Stimulated activated CD4-positive, alpha-beta T cell treated with anti-CD3 and anti-CD28 coated beads, TNF-alpha, amount 100 ng/mL, for 24 hours (primary cell): ENCODE data around the gene COG8.
"Not testable (repeated sequence)": the region's sequence is repeated elsewhere in the genome, so short reads cannot be mapped to it uniquely, and the experiment has no call there.

Experiments
- DNase-seq, 3 experiments: peaks; one replicate each; pipeline ENCODE4 v3.0.0-alpha.2; 2020; ENCODE audit warnings: low read depth in 3 of 3

The COG8 gene

DNA sequence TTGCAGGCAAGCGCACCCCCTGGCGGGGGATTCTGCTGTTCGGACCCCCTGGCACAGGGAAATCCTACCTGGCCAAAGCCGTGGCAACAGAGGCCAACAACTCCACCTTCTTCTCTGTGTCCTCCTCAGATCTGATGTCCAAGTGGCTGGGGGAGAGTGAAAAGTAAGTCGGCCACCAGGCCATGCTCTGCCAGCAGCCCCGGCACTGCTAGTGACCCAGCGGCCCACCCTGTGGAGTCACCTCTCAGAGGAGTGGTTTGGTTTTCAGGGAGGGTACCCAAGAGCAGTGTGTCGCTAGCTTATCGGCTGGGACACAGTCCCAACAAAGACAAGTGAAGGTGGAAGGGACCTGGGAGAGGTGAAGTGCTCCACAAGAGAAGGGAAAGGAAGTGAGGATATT, 20.0 kb downstream of the COG8 start:
- no peak for DNase-seq

DNA sequence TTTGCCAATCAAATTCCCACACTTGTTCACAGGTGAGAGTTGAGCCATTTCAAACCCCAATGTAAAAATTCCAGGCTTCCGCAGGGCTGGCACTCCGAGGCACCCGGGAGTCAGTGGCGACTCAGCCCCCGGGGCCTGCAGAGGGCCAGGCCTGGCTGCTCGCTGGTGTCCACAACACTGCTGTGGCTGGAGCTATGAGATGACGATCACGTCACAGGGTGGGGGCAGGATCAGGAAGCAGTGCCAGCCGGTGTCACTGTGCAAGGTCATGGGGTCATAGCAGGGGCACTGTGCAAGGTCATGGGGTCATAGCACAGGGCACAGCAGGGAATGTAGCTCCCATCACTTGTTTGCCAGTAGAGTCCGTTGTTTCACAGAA, 20.5 kb downstream of the COG8 start:
- no peak for DNase-seq

DNA sequence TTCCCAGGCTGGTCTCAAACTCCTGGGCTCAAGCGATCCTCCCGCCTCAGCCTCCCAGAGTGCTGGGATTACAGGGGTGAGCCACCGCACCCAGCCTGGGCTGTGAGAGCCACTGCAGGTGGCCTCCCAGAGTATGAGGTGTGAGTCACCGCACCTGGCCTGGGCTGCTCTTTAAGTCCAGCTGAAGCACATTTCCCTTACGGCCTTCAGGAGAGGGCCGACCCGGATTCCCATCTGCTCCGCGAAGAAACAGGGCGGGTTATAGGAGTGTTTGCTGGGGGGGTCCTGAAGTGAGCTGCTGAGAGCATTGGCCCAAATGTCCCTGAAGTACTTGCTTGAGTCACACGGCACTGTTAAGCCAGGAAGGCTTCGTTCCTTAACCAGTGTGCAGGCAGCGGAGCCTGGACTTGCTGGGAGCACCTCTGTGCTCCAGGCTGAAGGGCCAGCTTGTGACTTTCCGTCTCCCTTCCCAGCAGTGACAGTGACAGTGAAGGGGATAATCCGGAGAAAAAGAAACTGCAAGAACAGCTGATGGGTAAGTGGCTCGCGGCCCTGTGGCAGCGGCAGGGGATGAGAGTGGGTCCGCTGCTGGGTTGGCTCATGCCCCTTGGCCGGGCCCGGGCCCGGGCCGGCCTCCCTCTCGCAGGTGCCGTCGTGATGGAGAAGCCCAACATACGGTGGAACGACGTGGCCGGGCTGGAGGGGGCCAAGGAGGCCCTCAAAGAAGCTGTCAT, 21.0 kb downstream of the COG8 start:
- no peak for DNase-seq

DNA sequence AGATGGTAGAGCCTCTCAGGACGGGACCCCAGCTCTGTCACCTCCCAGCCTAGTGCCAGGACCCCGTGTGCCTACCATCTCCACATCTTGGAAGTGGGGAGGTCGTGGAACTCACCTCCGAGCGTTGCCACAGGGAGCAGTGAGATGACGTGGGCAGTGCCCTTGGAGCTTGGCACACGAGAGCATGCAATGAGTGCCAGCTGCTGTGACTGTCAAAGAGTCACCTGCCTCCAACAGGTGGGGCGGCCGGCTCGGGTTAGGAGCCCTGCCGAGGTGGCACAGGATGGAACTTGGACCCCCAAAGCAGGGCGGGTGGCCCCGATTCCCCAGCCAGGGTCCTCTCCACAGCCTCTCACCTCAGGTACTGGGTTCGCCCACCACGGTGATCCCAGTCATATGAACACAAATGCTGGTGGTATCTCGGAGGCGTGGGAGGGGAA, 22.7 kb downstream of the COG8 start:
- DNase-seq, result no peak

DNA sequence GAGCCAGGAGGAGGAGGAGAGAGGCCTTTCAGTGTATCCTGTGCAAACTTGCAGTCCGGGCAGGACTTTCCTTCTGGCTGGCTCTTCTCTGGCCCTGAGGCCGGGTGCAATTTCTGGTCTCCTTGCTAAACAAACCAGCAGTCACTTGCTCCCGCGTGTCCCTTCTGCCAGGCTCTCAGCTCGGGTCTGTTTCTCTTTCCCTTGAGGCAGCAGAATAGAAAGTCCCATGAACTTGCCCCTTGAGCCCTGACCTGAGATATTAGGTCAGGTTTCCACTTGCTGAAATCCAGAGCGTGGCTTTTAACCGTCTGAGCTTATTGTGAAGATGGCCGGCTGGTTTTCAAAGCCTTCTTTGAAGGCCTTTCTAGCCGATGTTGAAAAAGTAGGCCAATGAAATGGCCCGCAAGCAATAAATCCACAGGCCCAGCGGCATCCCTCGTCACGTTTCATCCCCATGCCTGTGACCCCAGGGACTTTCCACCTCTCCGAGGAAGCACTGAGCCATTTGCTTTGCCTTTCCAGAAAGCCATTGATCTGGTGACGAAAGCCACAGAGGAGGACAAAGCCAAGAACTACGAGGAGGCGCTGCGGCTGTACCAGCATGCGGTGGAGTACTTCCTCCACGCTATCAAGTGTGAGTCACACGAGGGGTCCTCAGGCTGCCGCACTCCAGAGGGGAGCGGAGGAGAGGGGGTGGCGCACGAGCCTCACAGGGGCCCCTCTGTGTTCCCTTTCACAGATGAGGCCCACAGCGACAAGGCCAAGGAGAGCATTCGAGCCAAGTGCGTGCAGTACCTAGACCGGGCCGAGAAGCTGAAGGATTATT, 23.7 kb downstream of the COG8 start:
- DNase-seq, result no peak

DNA sequence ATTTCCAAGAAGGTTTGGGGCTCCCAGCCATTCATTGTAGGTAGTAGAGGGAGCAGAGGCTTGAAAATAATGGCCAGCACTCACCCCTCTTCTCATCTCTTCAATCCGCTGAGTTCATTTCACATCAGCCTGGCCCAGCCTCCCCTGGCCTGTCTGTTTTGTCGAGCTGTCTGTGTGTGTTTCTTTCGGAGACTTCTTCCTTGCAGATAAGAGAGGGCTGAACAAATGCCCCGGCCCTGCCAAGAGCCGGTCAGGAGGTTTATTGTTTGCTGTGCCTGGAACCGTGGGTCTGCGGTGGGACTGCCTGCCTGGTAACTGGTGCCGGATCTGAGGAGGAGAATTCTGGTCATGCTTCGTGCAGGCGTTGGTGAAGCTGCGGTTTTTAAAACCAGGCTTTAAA, 24.8 kb downstream of the COG8 start:
- no peak for DNase-seq

DNA sequence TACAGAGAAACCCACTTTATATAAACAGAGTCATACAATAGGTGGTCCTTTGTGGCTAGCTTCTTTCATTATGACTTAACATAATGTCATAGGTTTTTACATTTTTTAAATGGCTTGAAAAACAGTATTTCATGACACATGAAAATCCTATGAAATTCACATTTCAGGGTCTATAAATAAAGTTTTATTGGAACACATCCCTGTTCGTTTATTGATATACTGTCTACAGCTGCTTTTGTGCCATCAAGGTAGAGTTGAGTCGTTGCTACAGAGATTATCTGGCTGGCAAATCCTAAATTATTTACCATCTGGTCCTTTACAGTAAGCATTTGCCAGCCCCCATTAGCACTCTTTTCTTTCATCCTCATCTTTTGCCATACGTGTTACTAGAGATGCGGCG, 25.9 kb downstream of the COG8 start:
- DNase-seq, result no peak

DNA sequence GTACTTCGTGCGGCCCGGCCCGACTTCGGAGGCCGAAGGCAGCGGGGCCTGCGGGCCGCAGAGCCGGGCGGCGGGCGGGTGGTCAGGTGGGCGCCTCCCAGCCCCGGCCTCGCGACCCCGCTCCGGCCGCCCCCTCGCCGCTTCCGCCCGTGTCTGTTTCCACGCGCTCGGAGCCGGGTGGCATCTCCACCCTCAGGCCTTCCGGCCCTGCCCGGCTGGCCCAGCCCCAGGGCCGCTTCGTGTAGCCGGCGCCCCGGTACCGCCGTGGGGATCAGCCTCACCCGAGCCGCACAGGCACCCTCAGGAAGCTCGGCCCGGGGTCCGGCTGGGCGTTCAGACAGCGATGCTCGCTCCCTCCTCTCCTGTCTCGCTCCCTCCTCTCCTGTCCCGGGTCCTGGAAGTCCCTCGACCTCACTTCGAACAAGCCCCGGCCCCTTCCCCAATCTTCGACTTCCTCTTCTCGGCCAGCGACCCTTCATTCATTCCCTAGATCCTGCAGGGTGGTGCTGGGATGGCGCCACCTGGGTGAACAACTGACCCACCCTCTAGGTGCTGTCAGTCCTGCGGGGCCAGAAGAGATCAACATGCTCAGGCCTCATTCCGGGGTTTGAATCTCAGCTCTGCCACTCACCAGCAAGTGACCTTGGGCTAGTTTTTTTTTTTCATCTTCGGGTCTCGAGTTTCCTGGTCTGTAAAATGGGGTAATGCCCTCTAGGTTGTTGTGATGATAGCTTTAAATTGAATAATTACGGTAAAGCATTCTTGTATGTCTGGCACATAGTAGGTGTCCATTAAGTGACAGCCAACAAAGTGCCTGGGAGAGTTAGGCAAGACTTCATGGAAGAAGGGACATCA, 27.6 kb downstream of the COG8 start:
- DNase-seq, result peak in 1 of 3 experiments; percentile 42

DNA sequence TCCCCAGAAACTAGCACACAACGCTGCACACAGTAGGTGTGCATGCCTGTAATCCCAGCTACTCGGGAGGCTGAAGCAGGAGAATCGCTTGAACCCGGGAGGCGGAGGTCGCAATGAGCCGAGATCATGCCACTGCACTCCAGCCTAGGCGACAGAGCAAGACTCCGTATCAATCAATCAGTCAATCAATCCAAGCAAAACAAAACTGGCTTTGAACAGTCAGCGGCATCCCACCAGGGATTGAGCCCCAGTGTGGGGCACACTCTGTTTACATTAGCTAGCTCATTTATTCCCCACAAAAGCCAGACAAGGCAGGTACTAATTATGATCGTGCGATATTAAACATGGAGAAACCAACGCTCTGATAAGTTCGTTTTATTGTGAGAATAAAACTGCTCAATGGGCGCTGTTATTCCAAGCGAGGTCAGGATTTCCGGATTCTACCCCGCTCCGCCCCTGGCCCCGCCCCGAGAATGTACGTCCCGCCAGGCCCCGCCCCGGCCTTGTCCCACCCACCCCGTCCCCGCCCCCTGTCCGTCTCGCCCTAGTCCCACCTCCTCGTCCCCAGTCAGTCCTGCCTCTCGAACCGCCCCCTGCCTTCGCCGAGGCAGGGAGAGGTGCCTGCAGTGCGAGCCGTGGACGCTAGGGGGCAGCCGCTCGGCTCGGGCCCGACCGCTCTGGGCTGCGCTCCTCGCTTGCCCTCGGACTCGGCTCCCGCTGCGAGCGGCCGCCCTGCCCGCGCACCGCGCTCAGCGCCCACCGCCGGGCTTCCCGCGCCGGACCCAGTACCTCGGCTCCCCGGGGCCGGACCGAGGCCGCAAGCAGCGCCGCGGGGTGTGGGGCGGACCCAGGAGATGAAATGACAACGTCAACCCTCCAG, 28.5 kb downstream of the COG8 start, which contains the start of gene VPS4A:
Gene VPS4A, plus strand, starts transcription at position 698 of the 880 bp plus-strand sequence. Its CDS starts 162 bp downstream, at position 860.
- peak; percentile 94 to 96 (median 96) for DNase-seq

DNA sequence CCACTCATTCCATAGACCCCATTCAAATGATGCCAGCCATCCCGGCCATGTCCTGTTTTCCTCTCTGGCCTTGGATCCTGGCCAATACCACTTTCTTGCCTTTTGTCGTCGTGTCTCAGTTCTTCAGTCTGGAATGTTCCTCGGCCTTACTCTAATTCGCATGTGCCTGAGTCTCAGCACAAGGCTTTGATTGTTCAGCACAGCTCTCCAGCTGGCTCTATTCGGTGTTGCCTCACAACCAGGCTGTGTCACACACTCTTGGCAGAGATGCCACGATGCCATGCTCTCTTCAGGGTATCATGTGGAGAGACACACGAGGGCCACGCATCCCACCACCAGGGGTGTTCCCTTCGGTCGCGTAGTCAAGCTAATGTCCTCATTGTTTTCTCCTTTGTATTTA, 30.0 kb downstream of the COG8 start:
- no peak for DNase-seq

DNA sequence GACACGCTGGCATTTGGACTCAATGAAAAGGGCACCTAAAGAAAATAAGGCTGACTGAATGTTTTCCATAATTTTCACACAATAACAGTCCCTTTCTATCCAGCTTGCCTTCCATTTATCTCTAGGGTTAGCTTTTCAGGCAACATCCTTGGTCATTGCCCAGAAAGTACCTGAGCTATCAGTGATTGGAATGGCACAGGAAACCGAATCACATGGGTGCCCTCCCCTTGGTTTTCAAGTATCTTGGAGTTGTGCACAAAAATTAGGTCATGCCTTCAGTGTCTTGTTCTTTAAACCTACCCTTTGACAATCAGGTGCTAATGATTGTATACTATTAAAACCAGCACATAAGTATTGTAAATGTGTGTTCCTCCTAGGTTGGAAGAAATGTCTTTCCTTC, 31.5 kb downstream of the COG8 start:
- no peak for DNase-seq

DNA sequence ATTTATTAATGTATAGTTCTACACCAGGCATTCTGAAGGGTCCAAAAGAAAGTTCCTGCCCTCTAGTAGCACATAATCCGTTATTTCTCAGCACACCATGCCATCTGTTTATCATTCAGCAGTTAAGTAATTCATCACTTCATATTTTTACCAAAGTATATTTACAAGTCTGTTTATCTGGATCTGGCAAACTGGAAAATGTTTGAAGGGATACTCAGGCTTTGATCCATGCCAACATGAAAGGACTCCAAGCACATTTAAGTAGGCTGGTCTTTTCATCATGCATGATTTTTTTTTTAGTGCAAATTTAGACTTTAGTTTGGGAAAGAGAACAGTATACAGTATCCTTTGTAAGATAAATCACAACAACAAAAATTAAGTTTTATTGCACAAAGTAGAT, 32.3 kb downstream of the COG8 start:
- no peak for DNase-seq

DNA sequence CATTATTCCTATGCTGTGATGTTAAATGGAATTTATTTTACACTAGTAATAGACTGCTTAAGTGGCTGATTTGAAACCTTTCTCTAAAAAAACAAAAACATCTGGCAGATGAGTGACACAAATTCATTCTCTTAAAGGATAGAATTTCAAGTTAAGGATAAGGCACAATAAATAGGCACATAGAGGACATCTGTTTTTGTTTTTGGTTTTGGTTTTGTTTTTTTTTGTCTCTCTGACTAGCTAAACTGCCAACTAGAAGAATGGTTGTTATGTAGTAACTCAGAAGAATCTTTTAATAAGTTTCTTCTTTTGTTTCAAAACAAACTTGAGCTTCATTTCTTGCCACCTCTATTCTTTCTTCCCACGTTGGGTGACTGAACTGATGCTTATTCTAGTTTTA, 33.3 kb downstream of the COG8 start:
- no peak for DNase-seq

DNA sequence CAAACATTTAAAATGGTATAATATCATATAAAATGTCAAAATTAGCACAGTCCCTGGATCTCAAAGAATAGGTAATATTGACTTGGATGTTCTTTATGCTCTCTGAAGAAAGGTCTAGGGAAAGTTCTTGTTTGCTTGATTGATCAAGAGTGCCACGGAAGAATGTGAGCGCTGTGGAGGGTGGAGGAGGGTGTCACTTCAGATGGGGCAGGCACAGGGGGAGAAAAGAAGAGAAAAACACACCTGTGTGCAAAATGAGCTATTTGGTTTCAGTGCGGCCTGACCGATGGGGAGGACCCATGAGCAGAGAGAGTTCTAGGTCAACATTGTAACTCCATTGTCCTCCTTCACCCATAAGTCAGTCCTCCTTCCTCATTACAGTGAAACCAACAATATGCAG, 37.1 kb downstream of the COG8 start:
- no peak for DNase-seq

DNA sequence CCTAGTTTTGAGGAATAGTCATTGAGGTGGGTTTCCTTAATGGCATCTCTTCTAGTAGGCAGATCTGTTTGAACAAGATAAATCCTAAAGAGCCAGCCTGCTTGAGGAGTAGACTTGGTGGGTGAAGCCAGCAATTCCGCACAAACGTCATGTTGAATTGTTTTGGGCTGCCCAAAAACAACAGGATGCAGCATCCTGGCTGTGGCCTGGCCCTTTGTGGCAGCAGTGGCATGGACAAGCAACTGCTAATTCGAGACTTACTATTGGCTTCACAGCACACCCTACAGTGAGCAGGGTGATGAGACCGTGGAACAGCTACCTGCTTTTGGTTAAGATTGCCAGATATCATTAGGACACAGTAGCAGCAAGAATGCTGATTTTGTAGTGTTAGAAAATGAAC, 37.5 kb downstream of the COG8 start:
- no peak for DNase-seq

DNA sequence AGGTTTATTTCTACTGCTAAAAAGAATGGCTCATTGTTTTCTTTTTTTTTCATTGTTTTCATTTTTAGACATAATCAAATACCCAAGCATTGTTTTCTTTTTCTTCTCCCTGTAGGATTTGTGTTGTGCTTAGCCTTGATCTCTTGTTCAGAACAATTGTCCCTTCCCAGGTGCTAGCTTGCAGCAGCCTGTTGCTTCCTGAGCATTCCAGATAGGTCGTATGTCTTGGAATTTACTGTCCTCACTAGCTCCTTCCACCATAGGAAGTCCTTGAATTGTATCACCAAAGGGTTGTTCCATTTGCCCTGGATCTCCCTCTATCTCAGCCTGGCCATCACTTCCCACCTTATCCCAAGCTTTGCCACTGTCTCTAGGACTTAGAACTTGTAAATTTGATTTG, 38.2 kb downstream of the COG8 start:
- no peak for DNase-seq

DNA sequence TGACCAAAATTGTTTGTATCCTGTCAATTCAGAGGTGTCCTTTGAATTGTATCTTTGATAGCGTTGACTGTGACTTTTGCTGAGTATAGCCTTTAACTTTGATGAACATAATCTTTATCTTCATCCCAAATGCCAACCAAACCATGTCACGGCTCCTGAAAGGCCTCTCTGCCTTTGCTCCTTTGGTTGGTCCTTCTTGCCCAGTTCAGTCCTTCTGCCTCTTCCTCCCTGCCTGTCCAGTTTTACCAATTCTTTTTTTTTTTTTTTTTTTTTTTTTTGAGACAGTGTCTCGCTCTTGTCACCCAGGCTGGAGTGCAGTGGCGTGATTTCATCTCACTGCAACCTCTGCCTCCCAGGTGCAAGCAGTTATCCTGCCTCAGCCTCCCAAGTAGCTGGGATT, 41.1 kb downstream of the COG8 start:
- no peak for DNase-seq

DNA sequence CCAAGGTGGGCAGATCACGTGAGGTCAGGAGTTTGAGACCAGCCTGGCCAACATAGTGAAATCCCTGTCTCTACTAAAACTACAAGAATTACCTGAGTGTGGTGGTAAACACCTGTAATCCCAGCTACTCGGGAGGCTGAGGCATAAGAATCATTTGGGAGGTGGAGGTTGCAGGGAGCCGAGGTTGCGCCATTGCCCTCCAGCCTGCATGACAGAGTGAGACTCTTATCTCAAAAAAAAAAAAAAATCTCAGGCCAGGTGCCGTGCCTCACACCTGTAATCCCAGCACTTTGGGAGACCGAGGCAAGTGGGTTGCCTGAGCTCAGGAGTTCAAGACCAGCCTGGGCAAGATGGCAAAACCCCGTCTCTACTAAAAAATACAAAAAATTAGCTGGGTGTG, 42.6 kb downstream of the COG8 start:
- not testable (repeated sequence) for DNase-seq

DNA sequence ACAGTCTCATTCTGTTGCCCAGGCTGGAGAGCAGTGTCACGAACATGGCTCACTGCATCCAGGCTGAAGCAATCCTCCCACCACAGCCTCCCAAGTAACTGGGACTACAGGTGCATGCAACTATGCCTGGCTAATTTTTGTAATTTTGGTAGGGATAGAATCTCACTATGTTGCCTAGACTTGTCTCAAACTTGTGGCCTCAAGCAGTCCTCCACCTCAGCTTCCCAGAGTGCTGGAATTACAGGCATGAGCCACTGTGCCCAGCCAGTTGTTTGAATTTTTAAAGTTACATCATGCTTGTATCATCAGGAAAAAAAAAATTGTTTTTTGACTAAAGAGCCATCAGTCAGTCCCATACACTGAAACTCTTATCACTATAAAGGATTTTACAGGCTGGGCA, 45.3 kb downstream of the COG8 start:
- no peak for DNase-seq

DNA sequence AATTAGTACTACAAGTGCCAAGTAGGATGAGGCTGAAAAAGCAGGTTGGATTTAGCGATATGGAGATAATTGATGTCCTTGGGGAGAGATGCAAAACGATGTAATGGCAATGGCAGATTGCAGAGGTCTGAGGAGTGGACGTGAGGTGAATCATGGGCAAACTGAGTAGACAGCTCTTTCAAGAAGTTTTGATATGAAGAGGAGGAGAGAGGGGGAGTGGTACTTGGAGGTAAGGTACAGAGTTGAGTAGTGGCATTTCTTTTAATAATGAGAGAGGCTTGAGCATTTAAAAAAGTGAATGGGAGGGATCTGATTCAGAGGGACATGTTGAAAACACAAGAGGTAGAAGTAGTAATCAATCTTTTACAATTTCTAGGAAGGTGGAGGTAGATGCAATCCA, 46.0 kb downstream of the COG8 start:
- no peak for DNase-seq

DNA sequence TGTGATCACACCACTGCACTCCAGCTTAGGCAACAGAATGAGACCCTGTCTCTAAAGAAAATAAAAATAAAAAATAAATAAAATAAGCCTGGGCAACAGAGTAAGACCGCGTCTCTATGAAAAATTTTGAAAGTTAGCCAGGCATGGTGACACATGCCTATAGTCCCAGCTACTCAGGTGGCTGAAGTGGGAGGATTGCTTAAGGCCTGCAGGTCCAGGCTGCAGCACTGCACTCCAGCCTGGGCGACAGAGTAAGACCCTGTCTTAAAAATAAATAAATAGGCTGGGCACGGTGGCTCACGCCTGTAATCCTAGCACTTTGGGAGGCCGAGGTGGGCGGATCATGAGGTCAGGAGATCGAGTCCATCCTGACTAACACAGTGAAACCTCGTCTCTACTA, 47.7 kb downstream of the COG8 start:
- not testable (repeated sequence) for DNase-seq
